ENCODE results near the gene LAMC2.
"Not testable (repeated sequence)": the region's sequence is repeated elsewhere in the genome, so short reads cannot be mapped to it uniquely, and the experiment has no call there.

The LAMC2 gene

DNA sequence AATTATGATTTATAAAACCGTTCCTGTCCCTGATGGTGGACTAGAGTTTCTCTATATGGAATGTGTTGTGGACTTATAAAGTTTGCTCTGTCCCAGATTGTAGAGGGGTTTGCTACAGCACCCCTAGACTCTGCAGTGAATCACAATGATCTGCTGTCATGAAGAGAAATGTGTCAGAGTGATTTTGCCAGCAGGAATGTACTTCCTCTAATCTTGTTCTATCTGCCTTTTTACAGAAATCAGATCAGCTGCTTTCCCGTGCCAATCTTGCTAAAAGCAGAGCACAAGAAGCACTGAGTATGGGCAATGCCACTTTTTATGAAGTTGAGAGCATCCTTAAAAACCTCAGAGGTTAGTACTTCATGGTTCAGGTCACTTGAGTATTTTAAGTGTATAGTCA, 52.0 kb downstream of the LAMC2 start:
- DNase-seq (ENCODE audit: low spot score) = no peak

DNA sequence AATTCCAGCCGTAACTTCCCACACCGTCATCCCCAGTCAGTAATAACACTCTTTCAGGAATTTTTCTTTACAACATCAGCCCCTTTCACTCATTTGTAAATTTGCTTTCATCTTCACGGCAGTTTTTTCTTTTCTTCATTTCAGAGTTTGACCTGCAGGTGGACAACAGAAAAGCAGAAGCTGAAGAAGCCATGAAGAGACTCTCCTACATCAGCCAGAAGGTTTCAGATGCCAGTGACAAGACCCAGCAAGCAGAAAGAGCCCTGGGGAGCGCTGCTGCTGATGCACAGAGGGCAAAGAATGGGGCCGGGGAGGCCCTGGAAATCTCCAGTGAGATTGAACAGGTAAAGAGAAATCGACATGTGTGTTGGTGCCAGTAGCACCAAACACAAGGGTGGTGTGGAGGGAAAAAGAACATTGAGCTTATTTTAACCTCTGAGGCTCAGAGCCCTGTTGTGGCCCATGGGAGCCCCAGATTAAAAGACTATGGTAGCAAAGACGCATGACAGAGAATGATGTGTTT, 53.2 kb downstream of the LAMC2 start:
- no peak for DNase-seq (ENCODE audit: low spot score)

DNA sequence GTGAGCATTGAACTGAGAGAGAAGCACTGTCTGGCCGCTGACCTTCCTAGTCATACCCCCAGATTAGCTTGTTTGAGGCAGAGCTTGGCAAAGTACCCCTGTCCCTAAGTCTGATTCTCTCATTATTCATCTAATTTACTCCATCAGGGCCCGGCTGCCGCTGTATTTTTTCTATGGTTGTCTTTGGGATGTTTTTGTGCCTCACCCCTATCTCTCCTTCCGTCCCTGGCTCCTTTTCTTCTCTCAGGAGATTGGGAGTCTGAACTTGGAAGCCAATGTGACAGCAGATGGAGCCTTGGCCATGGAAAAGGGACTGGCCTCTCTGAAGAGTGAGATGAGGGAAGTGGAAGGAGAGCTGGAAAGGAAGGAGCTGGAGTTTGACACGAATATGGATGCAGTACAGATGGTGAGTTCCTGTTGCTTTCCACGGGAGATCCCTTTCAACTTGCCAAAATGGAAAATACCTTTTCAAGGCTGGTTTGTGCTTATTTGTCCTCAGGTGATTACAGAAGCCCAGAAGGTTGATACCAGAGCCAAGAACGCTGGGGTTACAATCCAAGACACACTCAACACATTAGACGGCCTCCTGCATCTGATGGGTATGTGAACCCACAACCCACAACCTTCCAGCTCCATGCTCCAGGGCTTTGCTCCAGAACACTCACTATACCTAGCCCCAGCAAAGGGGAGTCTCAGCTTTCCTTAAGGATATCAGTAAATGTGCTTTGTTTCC, 53.9 kb downstream of the LAMC2 start:
- no peak for DNase-seq (ENCODE audit: low spot score)

DNA sequence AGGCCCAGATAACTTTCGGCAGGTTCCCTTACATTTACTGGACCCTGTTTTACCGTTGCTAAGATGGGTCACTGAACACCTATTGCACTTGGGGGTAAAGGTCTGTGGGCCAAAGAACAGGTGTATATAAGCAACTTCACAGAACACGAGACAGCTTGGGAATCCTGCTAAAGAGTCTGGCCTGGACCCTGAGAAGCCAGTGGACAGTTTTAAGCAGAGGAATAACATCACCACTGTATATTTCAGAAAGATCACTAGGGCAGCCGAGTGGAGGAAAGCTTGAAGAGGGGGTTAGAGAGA, 54.4 kb downstream of the LAMC2 start:
- no peak for DNase-seq (ENCODE audit: low spot score)

DNA sequence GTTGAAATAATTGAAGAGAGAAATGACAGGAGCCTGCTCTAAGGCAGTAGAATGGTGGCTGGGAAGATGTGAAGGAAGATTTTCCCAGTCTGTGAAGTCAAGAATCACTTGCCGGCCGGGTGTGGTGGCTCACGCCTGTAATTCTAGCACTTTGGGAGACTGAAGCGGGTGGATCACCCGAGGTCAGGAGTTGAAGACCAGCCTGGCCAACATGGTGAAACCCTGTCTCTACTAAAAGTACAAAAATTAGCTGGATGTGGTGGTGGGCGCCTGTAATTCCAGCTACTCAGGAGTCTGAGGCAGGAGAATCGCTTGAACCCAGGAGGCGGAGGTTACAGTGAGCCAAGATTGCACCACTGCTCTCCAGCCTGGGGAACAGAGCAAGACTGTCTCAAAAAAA, 54.8 kb downstream of the LAMC2 start:
- not testable (repeated sequence) for DNase-seq (ENCODE audit: low spot score)

DNA sequence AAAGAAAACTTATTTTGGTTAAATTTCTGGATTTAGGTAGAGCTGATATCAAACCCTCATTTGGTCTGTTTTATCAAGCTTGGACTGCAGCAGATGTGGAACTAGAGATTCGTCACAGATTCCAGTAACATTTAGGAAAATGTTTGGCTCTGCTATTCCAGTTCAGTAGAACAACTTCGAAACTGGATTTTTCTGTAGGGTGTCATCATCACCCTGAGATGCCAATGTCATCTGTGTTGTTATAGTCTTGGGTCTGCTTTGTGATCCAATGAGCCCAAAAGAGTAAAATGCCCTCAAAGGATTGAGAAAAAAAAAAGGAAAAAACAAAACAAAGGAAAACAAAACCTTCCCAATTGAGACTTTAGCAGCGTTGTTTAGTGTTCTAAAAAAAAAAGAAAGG, 55.4 kb downstream of the LAMC2 start:
- no peak for DNase-seq (ENCODE audit: low spot score)

DNA sequence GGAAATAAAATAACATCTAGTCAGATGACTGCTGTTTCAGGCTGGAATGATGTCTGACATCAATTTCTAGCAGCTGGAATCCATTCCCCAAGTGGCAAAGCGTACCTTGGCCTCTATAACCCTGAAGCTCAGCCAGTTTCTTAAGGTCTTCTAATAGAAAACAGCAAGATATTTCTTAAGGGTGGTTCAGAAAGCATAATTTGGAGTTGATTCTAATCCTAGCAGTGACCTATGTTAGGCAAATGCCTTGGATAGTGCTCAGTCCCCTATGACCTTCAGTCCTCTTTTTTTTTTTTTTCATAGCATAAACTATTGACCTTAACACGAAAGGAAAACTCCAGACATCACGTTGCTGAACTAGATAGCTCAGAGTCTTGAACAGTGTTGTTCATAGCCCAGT, 56.5 kb downstream of the LAMC2 start:
- no peak for DNase-seq (ENCODE audit: low spot score)

DNA sequence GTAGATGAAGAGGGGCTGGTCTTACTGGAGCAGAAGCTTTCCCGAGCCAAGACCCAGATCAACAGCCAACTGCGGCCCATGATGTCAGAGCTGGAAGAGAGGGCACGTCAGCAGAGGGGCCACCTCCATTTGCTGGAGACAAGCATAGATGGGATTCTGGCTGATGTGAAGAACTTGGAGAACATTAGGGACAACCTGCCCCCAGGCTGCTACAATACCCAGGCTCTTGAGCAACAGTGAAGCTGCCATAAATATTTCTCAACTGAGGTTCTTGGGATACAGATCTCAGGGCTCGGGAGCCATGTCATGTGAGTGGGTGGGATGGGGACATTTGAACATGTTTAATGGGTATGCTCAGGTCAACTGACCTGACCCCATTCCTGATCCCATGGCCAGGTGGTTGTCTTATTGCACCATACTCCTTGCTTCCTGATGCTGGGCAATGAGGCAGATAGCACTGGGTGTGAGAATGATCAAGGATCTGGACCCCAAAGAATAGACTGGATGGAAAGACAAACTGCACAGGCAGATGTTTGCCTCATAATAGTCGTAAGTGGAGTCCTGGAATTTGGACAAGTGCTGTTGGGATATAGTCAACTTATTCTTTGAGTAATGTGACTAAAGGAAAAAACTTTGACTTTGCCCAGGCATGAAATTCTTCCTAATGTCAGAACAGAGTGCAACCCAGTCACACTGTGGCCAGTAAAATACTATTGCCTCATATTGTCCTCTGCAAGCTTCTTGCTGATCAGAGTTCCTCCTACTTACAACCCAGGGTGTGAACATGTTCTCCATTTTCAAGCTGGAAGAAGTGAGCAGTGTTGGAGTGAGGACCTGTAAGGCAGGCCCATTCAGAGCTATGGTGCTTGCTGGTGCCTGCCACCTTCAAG, 57.3 kb downstream of the LAMC2 start:
- DNase-seq (ENCODE audit: low spot score) = no peak

DNA sequence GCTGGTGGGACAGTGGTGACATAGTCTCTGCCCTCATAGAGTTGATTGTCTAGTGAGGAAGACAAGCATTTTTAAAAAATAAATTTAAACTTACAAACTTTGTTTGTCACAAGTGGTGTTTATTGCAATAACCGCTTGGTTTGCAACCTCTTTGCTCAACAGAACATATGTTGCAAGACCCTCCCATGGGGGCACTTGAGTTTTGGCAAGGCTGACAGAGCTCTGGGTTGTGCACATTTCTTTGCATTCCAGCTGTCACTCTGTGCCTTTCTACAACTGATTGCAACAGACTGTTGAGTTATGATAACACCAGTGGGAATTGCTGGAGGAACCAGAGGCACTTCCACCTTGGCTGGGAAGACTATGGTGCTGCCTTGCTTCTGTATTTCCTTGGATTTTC, 58.4 kb downstream of the LAMC2 start:
- DNase-seq (ENCODE audit: low spot score) = no peak

DNA sequence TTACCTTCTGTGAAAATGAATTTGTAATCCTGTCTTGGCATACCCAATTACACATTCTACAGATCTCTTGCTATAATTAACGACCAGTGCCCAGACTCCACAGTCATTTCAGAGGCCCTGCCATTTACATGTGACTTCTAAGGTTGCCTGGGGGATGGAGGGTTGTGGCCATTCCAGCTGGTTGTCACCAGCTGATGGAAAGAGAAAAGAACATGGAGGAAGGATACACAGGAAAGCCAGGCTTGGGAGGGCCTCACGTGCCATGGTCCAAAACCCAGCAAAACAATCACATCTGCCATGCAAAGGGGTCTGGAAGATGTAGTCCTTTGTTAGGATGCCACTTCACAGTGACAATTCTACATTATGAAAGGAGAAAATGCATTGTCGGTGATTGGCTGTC, 59.3 kb downstream of the LAMC2 start:
- no peak for DNase-seq (ENCODE audit: low spot score)

DNA sequence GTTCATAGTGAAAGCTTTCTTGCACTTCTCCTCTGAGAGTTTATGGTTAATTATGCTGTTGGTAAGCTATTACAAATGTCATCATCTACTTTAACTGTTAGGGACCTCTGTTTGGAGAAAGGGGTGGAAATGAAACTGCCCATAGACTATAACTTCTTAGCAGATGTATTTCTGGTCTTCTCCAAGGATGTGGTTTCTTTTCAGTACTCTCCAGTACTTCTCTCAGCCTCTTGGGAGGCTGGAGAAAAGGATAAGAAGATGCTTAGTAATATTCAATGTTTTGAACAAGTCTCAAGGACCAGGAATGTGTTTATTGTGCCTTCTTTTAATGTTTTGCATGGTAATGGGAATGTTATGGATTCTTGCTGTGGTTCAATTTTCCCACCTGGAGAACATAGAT, 60.4 kb downstream of the LAMC2 start:
- no peak for DNase-seq (ENCODE audit: low spot score)

DNA sequence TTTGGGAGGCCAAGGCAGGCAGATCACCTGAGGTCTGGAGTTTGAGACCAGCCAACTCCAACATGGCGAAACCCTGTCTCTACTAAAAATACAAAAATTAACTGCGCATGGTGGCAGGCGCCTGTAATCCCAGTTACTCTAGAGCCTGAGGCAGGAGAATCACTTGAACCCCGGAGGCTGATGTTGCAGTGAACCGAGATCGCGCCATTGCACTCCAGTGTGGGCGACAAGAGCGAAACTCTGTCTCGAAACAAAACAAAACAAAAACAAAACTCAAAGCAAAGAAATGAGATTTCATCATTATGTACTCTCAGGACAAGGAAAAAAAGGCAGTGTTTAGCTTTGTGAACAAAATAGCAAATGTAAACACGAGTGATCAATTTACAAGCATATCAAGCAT, 61.0 kb downstream of the LAMC2 start:
- no peak for DNase-seq (ENCODE audit: low spot score)

DNA sequence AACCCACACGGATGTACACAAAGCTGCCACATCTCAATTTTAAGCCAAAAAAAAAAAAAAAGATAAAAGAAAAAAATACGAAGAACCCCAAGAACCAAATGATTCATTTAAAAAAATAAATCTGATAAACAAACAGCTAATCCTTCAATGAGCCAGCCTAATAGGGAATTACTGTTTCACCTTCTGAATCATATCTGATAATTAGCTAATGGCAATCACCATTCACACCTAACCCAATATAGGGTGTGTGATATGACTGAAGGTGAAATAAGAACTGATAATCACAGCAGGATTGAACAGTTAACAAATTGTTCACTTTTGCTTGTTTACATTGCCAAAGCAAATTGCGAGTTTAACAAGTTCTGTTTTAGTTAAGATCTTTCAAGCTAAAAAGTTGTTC, 61.4 kb downstream of the LAMC2 start:
- no peak for DNase-seq (ENCODE audit: low spot score)

DNA sequence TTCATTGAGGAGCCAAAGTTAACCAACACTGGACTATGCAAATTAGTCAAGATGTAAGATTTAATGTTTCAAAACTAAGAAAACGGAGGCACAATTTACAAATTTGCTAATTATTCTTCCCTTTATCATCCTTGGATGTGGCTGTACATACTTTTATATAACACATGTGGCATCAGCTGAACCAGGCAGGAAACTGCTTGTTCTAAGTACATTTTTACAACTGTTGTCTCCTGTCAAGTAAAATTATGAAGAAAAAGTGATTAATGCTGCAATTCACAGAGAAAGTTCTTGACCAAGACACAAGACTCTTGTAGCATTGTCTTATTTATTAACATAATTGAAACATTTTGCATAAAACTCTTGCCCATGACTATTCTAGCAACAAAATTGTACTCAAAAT, 61.9 kb downstream of the LAMC2 start:
- no peak for DNase-seq (ENCODE audit: low spot score)

DNA sequence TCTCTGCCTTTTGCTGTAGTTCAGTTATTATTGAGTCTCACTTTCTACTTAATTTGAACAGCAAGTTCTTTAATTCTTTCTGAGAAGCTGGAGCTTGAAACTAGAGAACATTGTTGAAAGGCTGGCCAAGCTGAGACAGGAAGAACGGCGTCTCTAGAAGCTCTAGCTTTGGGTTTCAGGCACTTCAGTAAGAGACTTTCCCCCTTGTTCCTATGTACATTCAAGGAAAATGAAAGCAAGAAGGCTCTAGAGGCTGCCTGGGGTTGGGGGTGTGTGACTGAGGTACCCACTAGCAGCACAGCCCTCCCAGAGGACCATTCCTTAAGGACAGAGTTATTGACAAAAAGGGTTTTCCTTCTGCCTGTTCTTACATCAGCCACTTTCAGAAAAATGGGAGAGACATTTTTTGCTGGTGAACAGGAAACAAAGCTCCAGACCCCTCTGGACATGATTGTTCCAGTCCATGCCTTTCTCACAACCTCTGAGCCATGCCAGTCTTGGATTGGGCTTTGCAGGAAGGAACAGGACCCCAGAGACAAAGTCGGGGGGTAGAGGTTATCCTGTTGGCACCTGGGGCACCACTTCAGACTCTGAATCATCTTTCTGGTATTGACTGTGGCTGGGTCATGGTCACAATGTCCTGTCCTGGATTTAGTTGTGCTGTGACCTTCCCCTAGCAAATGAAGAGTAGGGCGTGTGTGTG, 63.1 kb downstream of the LAMC2 start:
- DNase-seq (ENCODE audit: low spot score) = no peak

DNA sequence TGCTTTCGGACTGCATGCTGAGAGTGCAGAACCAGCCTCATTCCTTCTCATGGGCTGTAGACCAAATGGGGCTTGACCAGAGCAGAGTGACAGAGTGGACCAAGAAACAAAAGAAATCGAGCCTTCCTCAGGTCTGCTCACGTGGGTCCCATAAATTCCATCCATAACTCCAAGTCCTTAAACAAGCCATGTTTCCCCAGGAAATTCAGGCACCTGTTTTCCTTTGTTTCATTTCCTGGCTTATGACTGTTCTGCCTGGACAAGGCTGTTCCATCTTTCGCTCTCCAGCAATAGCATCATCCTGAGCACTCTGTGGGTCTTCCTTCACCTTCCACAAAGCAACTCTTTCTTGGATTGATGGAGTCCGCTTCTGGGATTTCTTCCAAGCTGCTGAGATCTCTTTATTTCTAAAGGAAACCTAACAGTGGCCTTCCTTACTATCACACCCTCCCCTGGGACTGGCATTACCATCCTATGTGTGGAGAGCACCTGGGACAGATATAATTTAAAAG, 63.9 kb downstream of the LAMC2 start:
- no peak for DNase-seq (ENCODE audit: low spot score)

DNA sequence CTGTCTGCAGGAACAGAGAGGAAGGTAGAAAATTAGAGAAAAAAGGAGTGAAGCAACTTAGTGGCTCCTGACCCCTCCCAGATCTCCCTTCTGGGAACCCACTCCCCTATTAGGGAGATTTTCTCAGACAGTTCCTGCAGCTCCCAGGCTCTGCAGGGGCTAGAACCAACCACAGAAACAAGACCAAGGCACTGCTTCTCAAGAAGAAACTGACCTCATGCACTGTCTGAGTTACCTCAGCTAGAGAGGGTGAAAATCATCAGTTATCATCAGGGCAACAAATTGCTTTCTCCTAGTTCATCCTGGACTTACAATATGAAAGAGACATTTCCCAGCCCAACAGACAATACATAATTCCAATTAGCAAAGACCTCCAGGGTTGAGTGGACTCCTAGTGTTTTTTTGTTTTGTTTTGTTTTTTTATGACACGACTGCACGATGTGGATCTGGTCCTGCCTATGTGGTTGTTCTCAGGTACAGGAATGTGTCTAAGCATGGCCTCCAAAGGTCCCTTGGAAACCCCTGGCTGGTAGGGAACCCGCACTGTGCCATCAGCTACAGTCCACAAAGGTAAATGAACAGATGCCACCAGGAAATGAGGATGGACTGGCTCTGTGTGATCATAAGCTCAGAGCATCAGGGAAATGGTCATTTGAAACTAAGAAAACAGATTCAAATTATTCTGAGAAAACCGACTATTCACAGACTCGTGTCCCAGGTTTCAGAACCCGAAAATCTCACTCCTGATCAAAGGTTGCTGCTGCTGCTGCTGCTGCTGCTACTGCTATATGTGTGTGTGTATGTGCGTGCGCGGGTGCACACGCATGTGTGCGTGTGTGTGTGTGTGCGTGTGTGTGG, 65.3 kb downstream of the LAMC2 start:
- no peak for DNase-seq (ENCODE audit: low spot score)

DNA sequence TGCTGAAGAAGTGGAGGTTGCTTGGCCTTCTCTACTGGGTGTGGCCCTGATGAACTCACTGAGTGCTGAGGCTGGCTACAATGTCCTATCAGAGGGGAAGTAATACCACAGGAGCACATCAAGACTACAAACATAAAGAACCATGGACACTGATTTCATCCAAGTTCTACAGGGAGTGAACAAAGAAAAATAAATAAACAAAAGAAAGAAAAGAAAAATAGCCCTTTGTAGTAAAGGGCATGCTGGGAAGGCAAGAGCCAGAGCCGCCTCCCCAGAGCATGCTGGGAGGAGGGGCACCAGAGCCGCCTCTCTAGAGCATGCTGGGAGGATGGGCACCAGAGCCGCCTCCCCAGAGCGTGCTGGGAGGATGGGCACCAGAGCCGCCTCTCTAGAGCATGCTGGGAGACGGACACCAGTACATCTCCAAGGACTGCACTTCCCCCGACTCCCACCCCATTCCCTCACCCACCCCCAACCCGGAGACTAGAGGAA, 65.9 kb downstream of the LAMC2 start:
- DNase-seq (ENCODE audit: low spot score) = no peak

DNA sequence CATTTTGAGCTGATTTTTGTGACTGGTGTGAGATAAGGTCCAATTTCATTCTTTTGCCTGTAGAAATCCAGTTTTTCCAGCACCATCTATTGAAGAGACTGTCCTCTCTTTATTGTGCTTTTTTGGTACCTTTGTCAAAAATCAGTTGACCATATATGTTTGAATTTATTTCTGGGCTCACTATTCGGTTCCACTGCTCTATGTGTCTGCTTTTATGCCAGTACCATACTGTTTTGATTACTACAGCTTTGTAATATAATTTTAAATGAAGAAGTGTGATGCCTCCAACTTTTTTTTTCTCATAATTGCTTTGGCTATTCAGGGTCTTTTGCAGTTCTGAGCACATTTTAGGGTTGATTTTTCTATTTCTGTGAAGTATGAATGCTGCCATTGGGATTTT, 69.0 kb downstream of the LAMC2 start:
- DNase-seq (ENCODE audit: low spot score) = no peak

DNA sequence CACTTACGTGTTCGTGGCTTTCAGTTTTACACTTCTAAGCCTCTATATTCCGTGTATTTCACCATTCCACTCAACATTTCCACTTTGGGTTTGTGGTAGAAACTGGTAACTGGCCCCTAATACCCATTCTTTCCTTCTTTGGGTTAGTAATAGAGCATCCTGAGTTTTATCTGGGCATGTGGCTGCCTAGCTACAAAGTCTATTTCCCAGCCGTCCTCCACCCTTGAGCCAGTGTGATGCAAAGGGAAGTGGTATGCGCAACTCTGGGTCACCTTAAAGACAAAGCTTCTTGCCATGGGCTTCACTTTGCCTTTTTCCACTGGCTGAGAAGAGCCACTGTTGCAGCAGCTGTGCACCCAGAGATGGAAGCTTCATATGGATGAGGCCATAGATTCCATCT, 73.9 kb downstream of the LAMC2 start:
- DNase-seq (ENCODE audit: low spot score) = no peak

DNA sequence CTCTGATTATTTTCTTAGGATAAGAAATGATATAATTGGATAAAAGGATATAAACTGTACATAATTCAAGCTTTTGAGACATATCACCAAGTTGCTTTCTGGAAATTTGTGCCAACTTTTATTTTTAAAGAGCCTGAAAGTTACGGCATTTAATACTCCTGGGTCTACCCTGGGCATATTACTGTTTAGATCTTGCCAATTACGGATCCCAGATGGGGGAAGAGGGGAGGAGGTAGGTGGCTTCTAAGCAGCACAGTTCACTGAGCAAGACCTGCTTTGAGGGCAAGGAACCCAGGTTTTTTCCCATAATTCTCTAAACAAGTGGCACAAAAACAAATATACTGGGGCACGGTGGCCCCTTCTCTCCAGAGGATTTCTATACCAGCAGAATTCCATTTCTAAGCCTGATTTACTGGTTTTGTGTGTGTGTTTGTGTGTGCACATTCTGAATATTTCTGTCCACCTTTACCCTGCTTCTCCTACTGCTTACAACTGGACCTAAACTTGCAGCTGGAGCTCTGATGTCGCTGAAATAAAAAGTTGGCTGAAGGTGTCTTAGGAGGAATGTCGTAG, 76.7 kb downstream of the LAMC2 start:
- no peak for DNase-seq (ENCODE audit: low spot score)

Data from CD4-positive, alpha-beta T cell treated with Interleukin-15 for 4 hours (primary cell).